Endodermal cell (in vitro differentiated cells): ENCODE measurements around the gene IFI44L. TPM values are rescaled to one million over a fixed set of nuclear protein-coding genes. Genes with fewer than 3 reads are reported as not detected.

ENCODE experiments used
- DNase-seq: peaks from one replicate; pipeline ENCODE4 v3.0.0-alpha.2; 2017
- H3K27ac ChIP-seq: 2 replicates; pipeline ENCODE4 v1.5.1; 2013; ENCODE audit warnings: mild to moderate bottlenecking, low read depth, low read length, moderate library complexity
- H3K27me3 ChIP-seq: 2 replicates; pipeline ENCODE4 v1.6.1; 2013; ENCODE audit warnings: mild to moderate bottlenecking, low read length, moderate library complexity; ENCODE audit not compliant: insufficient read depth, control insufficient read depth, poor library complexity, severe bottlenecking
- H3K36me3 ChIP-seq: 2 replicates; pipeline ENCODE4 v1.7.0; 2013; ENCODE audit warnings: mild to moderate bottlenecking, low read length, moderate library complexity; ENCODE audit not compliant: control insufficient read depth, insufficient read depth
- H3K4me1 ChIP-seq: one replicate; pipeline ENCODE4 v1.7.0; 2013; ENCODE audit warnings: low read length; ENCODE audit not compliant: control insufficient read depth, insufficient read depth
- H3K4me3 ChIP-seq: 2 replicates; pipeline ENCODE4 v1.5.1; 2013; ENCODE audit warnings: mild to moderate bottlenecking, low read length, moderate library complexity
- H3K9ac ChIP-seq: 2 replicates; pipeline ENCODE4 v1.6.1; 2013; ENCODE audit warnings: mild to moderate bottlenecking, low read length, moderate library complexity; ENCODE audit not compliant: poor library complexity, severe bottlenecking; ENCODE audit errors: extremely low read depth
- H3K9me3 ChIP-seq: 2 replicates; pipeline ENCODE4 v1.6.1; 2013; ENCODE audit warnings: mild to moderate bottlenecking, low read length, moderate library complexity; ENCODE audit not compliant: control insufficient read depth
- H3K27ac Mint-ChIP-seq: 2 replicates; pipeline ENCODE4 v1.8.0; 2020; ENCODE audit warnings: mixed read lengths
- H3K27me3 Mint-ChIP-seq: 2 replicates; pipeline ENCODE4 v1.8.0; 2021; ENCODE audit warnings: mild to moderate bottlenecking, mixed read lengths; ENCODE audit not compliant: insufficient read depth
- H3K36me3 Mint-ChIP-seq: 2 replicates; pipeline ENCODE4 v1.8.0; 2020; ENCODE audit warnings: low read depth, mixed read lengths
- H3K4me1 Mint-ChIP-seq: 2 replicates; pipeline ENCODE4 v1.8.0; 2020; ENCODE audit warnings: mixed read lengths
- H3K4me3 Mint-ChIP-seq: 2 replicates; pipeline ENCODE4 v1.8.0; 2020; ENCODE audit warnings: mild to moderate bottlenecking, moderate library complexity, mixed read lengths
- H3K9me3 Mint-ChIP-seq: 2 replicates; pipeline ENCODE4 v1.8.0; 2020; ENCODE audit warnings: mild to moderate bottlenecking, mixed read lengths
- WGBS, 2 experiments: methylation state at CpG; one replicate each; pipeline versions ENCODE4 v1.1.5 to v1.1.7; 2013; ENCODE audit warnings: missing lambda C conversion rate in 2 of 2, mixed read lengths in 1 of 2; ENCODE audit not compliant: insufficient coverage in 1 of 2, insufficient read length in 1 of 2; 5-methylcytosine and 5-hydroxymethylcytosine counted together
- long read RNA-seq, 4 experiments: library from polyadenylated mRNA in 2 of 4; library from RNA in 1 of 4; library from capped mRNA in 1 of 4; stranded (forward) in 3 of 4; unstranded in 1 of 4; transcript quantifications; one replicate each; pipeline ENCODE4 v2.0.0, GENCODE V29; 2020 to 2021; ENCODE audit warnings: inconsistent platforms in 1 of 4
- polyA plus RNA-seq, 2 experiments: library from polyadenylated mRNA; stranded (reverse); fragments of 50-300 nt; gene quantifications; one replicate each; pipeline ENCODE4 v1.2.3, GENCODE V29; 2013
- total RNA-seq, 2 donors: library from RNA; stranded (reverse); fragmentation: NEBNext Ultra II Directional in 1 of 2; extraction: Animal tissue kit (Norgen Biotek cat#: 25700) in 1 of 2; gene quantifications; 2 replicates in 1 of 2; 3 replicates in 1 of 2; pipeline ENCODE4 v1.2.1, GENCODE V29; 2021
- TF ChIP-seq, protein P1 (sequence below): fragments of 200-600 bp; sonication (generic); conservative IDR thresholded peaks from 2 replicates; pipeline ENCODE4 v1.5.0; 2021; ENCODE audit warnings: antibody characterized with exemption, mild to moderate bottlenecking

IFI44L gene
- total RNA-seq = not detected
- 0.85 TPM for polyA plus RNA-seq (2013, experiment 1 of 2)
- 1.2 TPM for polyA plus RNA-seq (2013, experiment 2 of 2)
- long read RNA-seq, experiment 1 = 0 reads
- long read RNA-seq, experiment 2 = 0 reads
- long read RNA-seq, experiment 3 = 0 reads
- long read RNA-seq, experiment 4 = 0 reads

- Histone ChIP-seq H3K4me1 (no peaks in the 10 kb centered on the region), H3K9me3 (no peaks in the 10 kb centered on the region), H3K4me3 (no peak within 1 kb of the TSS), H3K27ac (no peak within 1 kb of the TSS), H3K9ac (no peak within 1 kb of the TSS), H3K27me3 (no peaks in the 10 kb centered on the region), H3K36me3 (no peaks in the 10 kb centered on the region)
- Mint-ChIP-seq H3K4me3 (no peak within 1 kb of the TSS), H3K27ac (no peak within 1 kb of the TSS), H3K4me1 (no peaks in the 10 kb centered on the region), H3K27me3 (peaks cover 9% of the 10 kb centered on the region), H3K9me3 (no peaks in the 10 kb centered on the region), H3K36me3 (no peaks in the 10 kb centered on the region)
- WGBS, 2 experiments = 89 to 93% methylated on average over 5 to 9 of the region's 9 CpGs
- TF ChIP-seq, protein P1, sequence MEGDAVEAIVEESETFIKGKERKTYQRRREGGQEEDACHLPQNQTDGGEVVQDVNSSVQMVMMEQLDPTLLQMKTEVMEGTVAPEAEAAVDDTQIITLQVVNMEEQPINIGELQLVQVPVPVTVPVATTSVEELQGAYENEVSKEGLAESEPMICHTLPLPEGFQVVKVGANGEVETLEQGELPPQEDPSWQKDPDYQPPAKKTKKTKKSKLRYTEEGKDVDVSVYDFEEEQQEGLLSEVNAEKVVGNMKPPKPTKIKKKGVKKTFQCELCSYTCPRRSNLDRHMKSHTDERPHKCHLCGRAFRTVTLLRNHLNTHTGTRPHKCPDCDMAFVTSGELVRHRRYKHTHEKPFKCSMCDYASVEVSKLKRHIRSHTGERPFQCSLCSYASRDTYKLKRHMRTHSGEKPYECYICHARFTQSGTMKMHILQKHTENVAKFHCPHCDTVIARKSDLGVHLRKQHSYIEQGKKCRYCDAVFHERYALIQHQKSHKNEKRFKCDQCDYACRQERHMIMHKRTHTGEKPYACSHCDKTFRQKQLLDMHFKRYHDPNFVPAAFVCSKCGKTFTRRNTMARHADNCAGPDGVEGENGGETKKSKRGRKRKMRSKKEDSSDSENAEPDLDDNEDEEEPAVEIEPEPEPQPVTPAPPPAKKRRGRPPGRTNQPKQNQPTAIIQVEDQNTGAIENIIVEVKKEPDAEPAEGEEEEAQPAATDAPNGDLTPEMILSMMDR = no peak
- DNase-seq = no peak
These were observed at the start of gene IFI44L for GRCh38 chr1:78619803-78620579. IFI44L (plus strand) TSS chr1:78620448; CDS start chr1:78627916, 7,468 bp downstream.

DNA sequence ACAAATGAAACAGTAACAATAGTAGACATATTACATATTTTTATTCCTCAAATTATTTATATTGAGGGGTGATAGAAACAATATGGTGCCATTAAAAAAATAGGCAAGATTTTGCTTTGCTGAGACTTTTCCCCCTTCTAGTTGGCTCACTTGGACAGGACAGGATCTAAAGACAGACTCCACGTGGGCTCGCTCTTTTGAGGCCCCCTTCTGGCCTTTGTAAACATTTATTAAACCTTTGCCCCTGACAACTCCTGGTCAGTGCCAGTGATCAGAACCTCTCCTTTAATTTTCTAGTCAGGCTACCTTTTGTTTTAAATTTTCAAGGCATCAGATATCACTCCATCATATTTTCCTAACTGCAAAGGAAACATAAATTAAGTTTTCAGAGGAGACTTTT, 49.7 kb upstream of the IFI44L start:
- H3K9me3 ChIP-seq = no peaks in the 10 kb centered on the region
- no peaks in the 10 kb centered on the region for H3K36me3 ChIP-seq
- H3K4me1 ChIP-seq = no peaks in the 10 kb centered on the region
- TF ChIP-seq, protein P1 = peak; percentile 56
- H3K4me3 ChIP-seq = no peak overlapping the region
- Mint-ChIP-seq H3K36me3 (no peaks in the 10 kb centered on the region), H3K4me1 (no peaks in the 10 kb centered on the region), H3K9me3 (no peaks in the 10 kb centered on the region), H3K27me3 (no peaks in the 10 kb centered on the region), H3K4me3 (no peak overlapping the region), H3K27ac (no peak overlapping the region)
- H3K9ac ChIP-seq = no peak overlapping the region
- H3K27me3 ChIP-seq = no peaks in the 10 kb centered on the region
- 76 to 83% methylated on average over 2 of the region's 2 CpGs for WGBS, 2 experiments
- DNase-seq = no peak
- no peak overlapping the region for H3K27ac ChIP-seq

- 94 to 99% methylated on average over 6 to 8 of the region's 9 CpGs for WGBS, 2 experiments
- TF ChIP-seq, protein P1 = no peak
- Histone ChIP-seq H3K27me3 (no peaks in the 10 kb centered on the region), H3K9me3 (no peaks in the 10 kb centered on the region), H3K4me1 (no peaks in the 10 kb centered on the region), H3K36me3 (no peaks in the 10 kb centered on the region), H3K9ac (no peak overlapping the region), H3K27ac (no peak overlapping the region), H3K4me3 (no peak overlapping the region)
- H3K4me1 Mint-ChIP-seq = peaks cover 4% of the 10 kb centered on the region
- no peaks in the 10 kb centered on the region for H3K36me3 Mint-ChIP-seq
- DNase-seq = no peak
- no peak overlapping the region for H3K4me3 Mint-ChIP-seq
- H3K9me3 Mint-ChIP-seq = no peaks in the 10 kb centered on the region
- no peak overlapping the region for H3K27ac Mint-ChIP-seq
- H3K27me3 Mint-ChIP-seq = no peaks in the 10 kb centered on the region
These were observed 42.8 kb upstream of the IFI44L start for GRCh38 chr1:78577257-78578100.
